NCI-H187 treated with DMSO at 0.1 percent for 48 hours (cell line): Measurements from ENCODE around the gene GRM1.

Experiments
- DNase-seq: peaks from one replicate; lab custom pipeline; 2025; lab: John Stamatoyannopoulos, UW

Gene GRM1

GRCh38 chr6:146388736-146389364 is 360.0 kb downstream of the GRM1 start:
- DNase-seq, result no peak

- DNase-seq, result no peak
These were observed 360.9 kb downstream of the GRM1 start for GRCh38 chr6:146389740-146390139.

- no peak for DNase-seq
These were observed 368.8 kb downstream of the GRM1 start for GRCh38 chr6:146397638-146398037.

- no peak for DNase-seq
These were observed 373.6 kb downstream of the GRM1 start for GRCh38 chr6:146402476-146402875.

GRCh38 chr6:146408583-146408982 is 379.7 kb downstream of the GRM1 start:
- no peak for DNase-seq

- DNase-seq, result no peak
These were observed 382.2 kb downstream of the GRM1 start for GRCh38 chr6:146410851-146411595.

GRCh38 chr6:146419576-146419975 is 390.7 kb downstream of the GRM1 start:
- no peak for DNase-seq

GRCh38 chr6:146420255-146420654 is 391.4 kb downstream of the GRM1 start:
- no peak for DNase-seq

GRCh38 chr6:146422789-146423375 is 394.0 kb downstream of the GRM1 start:
- DNase-seq, result no peak

- no peak for DNase-seq
These were observed 394.6 kb downstream of the GRM1 start for GRCh38 chr6:146423452-146423851.

- no peak for DNase-seq
These were observed 397.7 kb downstream of the GRM1 start for GRCh38 chr6:146426516-146426915.

- DNase-seq, result no peak
These were observed 401.0 kb downstream of the GRM1 start for GRCh38 chr6:146429831-146430230.

GRCh38 chr6:146433881-146434731 is 405.2 kb downstream of the GRM1 start:
- DNase-seq, result no peak

- DNase-seq, result no peak
These were observed 406.0 kb downstream of the GRM1 start for GRCh38 chr6:146434732-146435390.

- DNase-seq, result no peak
These were observed 413.0 kb downstream of the GRM1 start for GRCh38 chr6:146441907-146442306.

- no peak for DNase-seq
These were observed 415.3 kb downstream of the GRM1 start for GRCh38 chr6:146444189-146444588.

- DNase-seq, result no peak
These were observed 416.4 kb downstream of the GRM1 start for GRCh38 chr6:146445233-146445632.

GRCh38 chr6:146456886-146457285 is 428.0 kb downstream of the GRM1 start:
- no peak for DNase-seq

- no peak for DNase-seq
These were observed 432.1 kb downstream of the GRM1 start for GRCh38 chr6:146460941-146461340.

GRCh38 chr6:146470091-146470770 is 441.4 kb downstream of the GRM1 start:
- no peak for DNase-seq

GRCh38 chr6:146472918-146473317 is 444.1 kb downstream of the GRM1 start:
- DNase-seq, result no peak
